GM19351 (cell line): Measurements from ENCODE around the gene COL18A1.
"Not testable (repeated sequence)": the region's sequence is repeated elsewhere in the genome, so short reads cannot be mapped to it uniquely, and the experiment has no call there.

Experiments used
- ATAC-seq: cut with Tn5 transposase; IDR thresholded peaks from one replicate; pipeline ENCODE4 v1.9.1; 2021; ENCODE audit warnings: mild to moderate bottlenecking, moderate library complexity; ENCODE audit not compliant: unreplicated experiment

Gene COL18A1

DNA sequence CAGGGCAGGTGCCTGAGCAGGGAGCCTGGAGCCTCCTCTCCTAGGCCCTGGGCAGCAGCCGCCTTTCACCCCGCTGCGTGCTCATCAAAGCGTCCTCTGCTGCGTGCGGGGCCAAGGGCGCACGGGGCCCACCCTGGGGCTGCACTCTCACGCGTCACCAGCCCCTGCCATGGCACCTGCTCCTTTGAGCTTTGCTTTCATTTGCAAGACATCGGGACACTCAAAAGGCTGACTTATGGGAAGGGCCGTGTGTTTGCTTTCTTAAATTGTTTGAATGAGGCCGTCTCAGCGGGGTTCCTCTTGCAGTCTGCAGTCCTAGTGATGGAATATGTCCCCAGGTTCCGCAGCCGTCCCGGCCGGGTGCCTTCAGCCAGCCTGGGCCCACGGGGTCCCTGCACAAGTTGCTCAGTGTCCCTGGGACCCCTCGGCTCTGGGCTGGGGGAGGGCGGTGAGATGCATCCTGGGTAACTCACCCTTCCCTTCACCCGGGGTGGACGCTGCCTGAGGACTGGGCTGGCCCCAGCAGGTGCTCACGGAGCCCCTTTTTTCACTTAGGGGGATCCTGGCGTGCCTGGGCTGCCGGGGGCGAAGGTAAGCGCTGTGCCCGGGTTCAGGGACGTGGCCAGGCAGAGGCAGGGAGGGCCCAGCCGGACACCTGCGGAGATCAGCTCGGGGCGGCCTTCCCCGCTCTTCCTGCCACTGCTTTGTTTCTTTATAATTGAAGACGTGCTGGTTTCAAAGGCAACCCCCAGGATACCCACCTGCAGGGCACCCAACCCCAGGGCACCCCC, 84.2 kb downstream of the COL18A1 start:
- ATAC-seq = no peak

DNA sequence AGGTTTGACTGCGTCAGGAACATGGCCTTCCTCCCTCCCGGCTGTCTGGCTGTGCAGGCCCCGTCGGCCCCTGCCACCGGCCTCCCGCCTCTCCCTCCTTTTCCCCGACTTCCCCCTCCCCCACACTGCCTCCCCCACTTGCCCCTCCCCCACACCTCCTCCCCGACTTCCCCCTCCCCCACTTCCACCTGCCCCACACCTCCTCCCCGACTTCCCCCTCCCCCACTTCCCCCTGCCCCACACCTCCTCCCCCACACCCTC, 84.7 kb downstream of the COL18A1 start:
- no peak for ATAC-seq

DNA sequence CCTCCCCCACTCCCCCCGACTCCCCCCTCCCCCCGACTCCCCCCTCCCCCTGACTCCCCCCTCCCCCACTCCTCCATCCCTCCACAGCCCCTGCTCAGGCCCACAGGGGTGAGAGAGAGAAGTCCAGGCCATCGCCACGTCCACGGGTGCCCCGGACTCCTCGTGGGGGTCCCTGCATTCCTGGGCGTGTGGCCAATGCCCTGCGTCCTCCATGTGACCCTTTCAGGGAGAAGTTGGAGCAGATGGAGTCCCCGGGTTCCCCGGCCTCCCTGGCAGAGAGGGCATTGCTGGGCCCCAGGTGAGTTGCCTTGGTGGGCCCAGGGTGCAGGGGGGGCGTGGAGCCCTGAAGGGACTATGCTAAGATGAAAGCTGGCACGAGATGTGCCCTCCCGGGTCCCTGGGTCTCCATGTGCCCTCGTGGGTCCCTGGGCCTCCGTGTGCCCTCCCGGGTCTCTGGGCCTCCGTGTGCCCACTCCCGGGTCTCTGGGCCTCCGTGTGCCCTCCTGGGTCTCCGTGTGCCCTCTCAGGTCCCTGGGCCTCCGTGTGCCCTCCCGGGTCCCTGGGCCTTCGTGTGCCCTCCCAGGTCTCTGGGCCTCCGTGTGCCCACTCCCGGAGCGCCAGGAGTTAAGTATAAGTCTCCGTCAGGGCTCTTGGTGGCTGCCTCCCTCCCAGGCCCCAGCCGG, 85.2 kb downstream of the COL18A1 start:
- ATAC-seq = no peak

DNA sequence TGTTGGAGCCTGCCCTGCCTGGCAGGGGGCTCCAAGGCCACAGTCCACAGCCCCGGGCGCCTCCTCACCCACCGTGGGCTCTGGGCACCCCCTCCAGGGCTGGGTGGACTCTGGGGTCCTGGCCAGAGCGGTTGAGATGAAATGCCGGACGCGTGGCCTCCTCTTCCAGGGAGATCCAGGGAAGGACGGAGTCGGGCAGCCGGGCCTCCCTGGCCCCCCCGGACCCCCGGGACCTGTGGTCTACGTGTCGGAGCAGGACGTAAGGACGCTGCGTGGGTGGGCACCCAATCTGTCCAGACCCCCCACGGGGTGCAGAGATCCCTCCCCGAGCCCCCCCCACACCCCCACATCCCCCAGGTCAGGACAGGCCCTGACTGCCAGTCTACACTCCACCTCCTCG, 86.1 kb downstream of the COL18A1 start:
- ATAC-seq = no peak

DNA sequence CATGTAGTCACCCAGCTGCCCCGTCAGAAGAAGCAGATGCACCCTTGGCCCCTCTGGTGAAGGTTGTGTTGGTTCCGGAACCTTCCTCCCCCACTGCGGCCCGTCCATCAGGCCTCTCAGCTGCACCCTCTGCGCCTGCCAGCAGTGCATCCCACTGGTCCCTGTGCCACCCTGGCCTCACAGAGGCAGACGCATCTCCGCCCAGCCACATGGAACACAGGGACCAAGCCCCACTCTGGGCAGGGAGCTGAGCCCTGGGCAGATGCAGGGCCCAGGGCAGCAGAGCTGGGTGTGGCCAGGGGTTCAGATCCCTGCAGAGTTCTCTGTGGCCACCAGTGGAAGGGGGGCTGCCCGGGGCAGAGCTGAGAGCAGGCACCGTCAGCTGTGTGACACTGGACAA, 86.7 kb downstream of the COL18A1 start:
- ATAC-seq = no peak

DNA sequence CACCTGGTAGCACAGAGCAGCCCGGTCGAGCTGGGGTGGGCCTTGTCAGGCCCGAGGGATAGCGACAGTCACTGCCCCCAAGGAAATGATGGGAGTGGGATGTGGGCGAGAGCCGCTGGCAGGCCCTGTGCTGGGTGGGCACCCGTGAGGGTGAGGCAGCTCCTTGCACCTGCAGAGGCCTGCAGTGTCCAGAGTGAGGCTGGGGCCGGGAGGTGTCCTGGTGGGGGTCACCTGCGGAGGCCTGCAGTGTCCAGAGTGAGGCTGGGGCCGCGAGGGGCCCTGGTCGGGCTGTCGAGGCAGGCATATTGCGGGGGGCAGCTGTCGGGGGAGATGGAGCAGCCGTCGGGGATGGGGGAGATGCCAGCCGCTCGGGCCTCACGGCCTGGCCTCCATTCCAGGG, 87.8 kb downstream of the COL18A1 start:
- no peak for ATAC-seq

DNA sequence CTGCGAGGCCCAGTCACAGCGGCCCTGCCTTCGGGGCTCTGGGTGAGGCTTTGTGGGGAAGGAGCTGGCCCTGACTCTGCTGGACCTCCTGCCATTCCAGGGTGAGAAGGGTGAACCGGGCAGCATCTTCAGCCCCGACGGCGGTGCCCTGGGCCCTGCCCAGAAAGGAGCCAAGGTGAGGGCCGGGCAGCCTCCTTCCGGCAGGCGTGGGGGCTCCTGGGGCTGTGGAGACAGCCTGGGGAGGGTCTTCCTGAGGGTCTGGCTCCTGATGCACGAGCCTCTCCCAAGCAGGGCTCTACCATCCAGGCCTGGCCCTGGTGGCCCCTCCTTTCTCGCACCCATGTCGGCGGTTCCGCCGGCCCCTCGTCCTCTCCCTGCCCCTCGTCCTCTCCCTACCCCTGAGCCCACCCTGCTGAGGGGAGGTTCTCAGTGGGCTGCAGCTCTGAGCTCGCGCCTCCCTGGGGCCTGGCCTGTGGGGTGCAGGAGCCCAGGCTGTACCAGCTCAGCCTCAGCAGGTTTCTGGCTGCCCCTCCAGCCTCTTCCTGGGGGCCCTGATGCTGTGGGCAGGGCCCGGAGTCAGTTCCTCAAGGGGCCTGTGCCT, 88.5 kb downstream of the COL18A1 start:
- no peak for ATAC-seq

DNA sequence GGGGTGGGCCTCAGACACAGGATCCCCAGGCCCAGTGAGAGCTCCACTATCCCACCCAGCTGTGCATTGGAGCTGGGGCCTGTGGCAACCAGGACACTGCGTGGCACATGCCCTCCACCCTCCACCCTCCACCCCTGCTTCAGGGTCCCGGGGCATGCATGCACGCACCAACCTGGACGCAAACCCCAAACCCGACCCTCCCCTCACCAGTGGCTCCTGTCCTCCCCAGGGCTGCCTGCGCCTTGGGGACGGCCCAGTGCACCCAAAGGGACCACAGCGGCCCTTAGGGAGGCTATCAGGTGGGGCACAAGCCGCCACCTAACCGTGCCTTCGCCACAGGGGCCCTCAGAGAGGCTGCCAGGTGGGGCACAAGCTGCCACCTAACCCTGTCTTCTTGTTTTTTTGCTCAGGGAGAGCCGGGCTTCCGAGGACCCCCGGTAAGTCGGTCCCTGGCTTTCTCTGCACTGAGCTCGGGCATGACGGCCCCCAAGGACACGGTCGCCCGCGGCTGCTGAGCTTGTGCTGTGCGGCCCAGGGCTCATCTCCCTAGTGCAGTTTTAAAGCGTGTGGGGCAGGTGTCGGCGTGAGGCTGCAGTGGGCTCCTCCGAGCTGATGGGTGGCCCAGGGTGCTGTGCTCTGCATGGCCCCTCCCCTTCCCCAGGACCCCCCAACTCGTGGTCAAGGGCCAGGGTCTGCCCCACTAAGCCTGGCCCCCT, 89.3 kb downstream of the COL18A1 start:
- ATAC-seq = no peak

DNA sequence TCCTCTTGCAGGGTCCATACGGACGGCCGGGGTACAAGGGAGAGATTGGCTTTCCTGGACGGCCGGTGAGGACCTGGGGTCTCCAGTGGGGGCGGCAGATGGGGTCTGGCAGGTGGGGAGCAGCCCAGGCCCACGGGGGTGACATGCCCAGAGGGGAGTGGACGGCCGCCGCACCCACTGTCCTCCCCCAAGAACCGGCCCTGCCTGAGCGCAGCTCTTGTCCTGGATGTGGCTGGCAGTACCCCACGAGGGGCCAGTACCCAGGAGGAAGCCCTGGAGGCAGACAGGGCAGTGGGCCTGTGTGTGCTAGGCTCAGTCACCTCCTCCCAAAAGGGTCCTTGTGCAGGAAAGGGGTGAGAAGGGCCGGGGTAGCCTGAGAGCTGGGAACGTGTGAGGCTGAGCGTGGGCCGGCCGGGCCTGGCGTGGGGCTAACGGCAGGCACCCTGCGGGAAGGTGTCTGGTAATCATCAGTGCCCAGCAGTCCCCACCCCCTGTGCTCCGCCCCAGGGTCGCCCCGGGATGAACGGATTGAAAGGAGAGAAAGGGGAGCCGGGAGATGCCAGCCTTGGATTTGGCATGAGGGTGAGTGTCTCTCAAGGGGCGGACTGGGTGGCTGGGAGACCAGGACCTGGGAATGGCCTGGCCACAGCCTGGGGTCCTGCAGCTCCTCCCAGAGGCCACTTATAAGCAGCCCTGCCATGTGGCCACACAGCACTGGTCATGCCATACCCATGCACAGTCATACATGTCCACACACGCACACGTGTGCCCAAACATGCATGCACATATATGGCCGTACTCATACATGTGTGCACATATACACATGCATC, 90.1 kb downstream of the COL18A1 start:
- ATAC-seq = no peak

DNA sequence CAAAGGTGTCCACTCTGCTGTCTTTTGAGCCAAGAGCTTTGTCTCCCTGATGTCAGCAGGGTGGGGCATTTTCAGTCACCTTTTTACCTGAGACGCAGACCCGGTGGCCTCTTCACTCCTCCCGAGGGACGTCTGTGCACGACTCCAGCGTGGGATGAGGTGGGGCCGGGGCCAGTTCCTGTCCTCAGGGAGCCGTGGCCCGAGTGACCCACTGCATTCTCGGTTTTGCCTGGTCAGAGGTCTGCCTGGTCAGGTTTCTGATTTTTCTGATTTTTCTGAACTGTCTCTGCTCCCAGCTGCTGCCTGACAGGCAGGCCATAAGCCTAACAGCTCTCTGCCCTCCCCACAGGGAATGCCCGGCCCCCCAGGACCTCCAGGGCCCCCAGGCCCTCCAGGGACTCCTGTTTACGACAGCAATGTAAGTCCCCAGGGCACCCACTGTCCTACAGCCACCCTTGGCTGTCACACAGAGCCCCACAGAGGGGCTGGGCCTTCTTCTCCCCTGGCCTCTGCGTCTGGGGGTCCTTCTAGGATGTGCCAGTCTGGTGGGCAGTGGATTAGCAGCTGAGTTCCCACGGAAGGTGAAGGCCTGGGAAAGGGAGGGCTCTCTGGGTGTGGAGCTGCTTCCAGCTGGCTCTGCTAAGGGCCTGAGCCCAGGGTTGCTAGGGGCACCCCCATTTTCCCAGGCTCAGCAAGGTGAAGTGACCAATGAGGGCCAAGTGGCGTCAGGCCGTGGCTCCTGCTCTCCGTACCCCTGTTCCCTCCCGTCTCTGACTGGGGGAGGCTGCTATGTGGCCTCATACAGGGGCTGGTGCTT, 91.4 kb downstream of the COL18A1 start:
- no peak for ATAC-seq

DNA sequence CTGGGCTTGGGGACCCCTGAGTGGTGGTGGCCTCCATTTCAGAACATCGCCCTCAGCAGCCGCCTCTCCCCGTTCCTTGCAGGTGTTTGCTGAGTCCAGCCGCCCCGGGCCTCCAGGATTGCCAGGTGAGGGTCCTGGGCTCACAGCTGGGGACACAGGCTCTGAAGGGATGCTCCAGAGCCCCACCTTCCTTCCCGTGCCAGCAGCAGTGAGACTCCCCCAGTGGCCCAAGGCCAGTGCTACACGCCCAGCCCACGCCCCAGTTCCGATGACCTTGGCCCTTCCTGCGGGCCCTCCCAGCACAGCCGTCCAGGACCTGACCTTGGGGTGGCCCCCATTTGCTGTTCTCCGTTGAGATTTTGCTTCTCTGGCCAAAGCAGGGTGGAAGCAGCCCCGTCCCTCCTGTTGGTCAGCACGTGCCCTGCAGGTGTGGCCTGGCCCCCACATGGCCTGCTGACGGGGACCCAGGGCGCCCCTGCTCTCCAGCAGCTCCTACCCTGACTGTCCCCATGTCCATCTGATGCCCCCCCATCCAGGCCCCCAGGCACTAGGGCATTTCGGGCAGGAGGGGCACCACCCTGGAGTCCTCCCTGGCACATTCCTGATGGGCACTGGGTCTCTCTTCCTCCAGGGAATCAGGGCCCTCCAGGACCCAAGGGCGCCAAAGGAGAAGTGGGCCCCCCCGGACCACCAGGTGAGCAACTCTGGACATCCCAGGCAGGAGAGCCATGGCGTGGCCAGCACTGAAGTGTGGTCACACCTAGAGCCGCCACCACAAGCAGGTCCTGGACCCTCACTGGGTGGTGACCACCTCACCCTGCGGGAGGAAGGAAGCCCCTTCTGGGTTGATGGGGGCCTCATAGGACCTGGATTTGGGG, 92.2 kb downstream of the COL18A1 start:
- ATAC-seq = no peak

DNA sequence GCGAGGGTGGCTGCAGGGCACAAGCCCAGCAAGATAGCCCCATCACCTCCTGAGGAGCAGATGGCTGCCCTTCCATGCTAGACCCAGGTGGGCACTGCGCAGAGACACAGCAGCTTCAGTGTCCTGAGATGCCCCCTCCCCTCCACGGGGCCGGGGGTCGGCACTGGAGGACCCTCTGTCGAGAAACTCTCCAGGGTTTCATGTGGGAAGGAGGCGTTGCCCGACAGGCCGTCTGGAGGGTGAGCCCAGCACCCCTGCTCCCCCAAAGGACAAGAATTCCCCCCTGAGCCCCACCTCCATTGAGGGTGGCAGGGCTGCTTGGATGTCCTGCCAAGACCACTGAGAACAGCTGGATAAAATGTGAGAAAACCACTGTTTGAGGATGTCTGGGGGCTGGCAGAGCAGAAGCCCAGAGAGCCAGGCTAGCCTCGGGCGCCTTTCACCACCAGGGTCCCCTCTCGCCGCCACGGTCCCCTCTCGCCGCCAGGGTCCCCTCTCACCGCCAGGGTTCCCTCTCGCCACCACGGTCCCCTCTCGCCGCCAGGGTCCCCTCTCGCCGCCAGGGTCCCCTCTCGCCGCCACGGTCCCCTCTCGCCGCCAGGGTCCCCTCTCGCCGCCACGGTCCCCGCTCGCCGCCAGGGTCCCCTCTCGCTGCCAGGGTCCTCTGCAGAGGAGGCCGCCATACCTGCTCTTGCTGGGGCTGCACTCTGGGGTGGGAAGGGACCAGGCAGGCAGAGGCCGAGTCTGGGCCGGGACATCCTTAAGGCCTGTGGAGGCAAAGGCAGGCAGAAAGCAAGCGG, 93.1 kb downstream of the COL18A1 start:
- ATAC-seq = no peak

DNA sequence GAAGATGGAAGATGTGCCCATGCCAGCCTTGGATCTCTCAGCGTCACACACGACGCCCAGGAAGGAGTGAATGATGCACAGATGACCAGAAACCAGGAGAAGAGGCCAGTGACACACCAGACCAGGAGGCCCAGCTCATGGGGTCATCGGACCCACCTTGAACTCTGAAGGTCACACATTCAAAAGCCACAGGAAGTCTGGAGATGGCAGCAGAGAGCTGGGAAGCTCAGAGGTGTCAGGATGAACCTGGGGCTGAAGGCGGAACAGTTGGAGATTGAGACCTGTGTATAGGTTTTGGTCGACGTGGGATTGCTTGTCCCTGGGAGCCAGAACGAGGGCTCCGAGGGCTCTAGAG, 93.7 kb downstream of the COL18A1 start:
- ATAC-seq = no peak

DNA sequence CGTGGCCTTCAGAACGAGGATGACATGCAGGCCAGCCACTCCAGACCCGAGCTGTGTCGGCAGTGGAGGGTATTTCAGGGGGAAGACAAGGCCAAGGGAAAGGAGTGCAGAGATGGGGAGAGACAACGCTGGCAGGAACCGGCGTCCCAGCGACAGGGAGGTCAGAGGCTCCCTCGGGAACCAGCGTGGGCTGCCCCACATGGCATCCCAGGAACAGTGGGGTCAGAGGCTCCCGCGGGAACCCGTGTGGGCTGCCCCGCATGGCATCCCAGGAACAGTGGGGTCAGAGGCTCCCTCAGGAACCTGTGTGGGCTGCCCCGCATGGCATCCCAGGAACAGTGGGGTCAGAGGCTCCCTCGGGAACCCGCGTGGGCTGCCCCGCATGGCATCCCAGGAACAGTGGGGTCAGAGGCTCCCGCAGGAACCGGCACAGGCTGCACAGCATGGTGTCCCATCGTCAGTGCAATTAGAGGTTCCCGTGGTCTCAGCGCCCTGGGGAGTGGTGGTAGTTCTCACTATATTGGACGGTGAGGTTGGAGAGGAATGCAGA, 94.3 kb downstream of the COL18A1 start:
- ATAC-seq = no peak

DNA sequence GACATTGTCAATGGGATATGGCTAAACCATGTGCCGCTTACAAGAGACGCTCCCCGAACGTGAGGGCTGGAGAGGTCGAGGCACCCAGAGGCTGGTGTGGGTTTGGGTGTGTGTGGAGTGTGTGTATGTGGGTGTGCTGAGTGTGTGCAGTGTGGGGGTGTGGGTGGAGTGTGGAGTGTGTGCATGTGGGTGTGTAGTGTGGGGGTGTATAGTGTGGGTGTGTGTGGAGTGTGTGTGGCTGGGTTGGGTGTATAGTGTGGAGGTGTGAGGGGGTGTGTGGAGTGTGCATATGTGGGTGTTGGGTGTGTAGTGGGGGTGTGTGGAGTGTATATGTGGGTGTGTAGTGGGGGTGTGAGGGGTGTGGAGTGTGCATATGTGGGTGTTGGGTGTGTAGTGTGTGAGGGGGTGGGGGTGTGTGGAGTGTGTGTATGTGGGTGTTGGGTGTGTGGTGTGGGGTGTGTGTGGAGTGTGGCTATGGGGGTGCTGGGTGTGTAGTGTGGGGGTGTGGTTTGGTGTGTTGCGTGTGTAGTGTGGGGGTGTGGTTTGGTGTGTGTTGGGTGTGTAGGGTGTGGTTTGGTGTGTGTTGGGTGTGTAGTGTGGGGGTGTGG, 95.1 kb downstream of the COL18A1 start:
- ATAC-seq = no peak

DNA sequence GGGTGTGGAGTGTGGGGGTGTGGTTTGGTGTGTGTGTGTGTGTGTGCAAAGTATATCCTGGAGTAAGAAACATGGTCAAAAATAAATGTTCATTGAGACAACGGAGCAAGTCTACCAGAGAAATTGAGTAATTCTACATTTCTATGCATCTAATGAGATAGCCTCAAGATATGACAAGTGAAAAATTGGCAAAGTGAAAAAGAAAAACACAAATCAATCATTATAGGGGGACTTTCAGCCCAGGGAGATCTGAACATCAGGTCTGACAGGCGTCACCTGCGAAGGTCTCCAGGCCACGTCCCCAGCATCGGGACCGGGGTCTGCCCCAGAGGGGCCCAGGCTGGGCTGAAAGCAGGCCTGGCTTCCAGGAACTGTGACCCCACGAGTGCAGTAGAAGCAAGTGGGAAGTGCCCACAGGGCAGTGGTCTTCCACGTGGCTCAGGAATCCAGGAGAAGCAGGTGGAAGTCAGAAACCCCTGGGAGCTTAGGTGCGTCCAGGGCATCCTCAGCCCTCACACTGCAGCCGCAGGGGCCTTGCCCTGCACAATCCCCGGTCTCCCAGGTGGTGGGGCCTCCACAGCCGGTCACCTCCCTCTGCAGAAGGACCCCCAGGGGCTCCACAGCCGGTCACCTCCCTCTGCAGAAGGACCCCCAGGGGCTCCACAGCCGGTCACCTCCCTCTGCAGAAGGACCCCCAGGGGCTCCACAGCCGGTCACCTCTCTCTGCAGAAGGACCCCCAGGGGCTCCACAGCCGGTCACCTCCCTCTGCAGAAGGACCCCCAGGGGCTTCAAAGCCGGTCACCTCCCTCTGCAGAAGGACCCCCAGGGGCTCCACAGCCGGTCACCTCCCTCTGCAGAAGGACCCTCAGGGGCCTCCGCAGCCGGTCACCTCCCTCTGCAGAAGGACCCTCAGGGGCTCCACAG, 96.4 kb downstream of the COL18A1 start:
- ATAC-seq = not testable (repeated sequence)

DNA sequence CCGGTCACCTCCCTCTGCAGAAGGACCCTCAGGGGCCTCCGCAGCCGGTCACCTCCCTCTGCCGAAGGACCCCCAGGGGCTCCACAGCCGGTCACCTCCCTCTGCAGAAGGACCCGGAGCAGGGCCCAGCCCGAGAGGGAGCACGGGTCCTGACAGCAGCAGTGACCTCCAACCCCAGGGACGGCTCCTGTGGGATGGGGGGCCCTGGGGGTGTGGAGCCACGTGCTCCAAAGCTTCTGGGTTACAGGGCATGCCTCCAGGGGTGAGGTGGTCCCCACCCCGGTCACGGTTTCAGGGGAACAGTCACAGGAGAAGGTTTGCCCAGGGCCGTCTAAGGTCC, 97.0 kb downstream of the COL18A1 start:
- ATAC-seq = no peak
